Measurements from ENCODE around the gene TNPO1. TPM values are rescaled to one million over a fixed set of nuclear protein-coding genes. Genes with fewer than 3 reads are reported as not detected.

Gene TNPO1
- total and polyA plus RNA-seq, 9 of the 15 experiments (the other 6 are each of a cell fraction or from before 2014, with no cell fraction given) = 20.8 to 176 (median 97.9) TPM

DNA sequence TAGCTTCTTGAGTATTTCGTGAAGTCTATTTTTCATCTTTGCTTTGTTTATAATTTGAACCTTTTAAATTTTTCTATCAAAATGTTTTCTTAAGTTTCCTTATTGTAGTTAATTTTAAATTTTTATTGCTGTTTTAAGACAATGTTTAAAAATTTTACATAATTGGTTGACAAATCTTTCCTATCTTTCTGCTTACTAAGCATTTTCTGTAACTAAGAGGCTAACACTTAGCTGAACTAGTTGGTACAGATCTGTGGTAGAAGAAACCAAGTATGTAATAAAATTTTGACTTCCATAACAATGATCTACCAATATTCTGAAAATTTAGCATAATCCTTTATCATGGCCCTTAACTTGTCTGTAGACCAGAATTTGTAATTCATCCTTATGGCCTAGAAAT lies 32.3 kb upstream of the TNPO1 start (continued):
- TF ChIP-seq CHD4 (IDR thresholded peaks at IDR 0.05; ENCODE audit: insufficient read depth, insufficient replicate concordance, low read depth, low read length, poor library complexity, severe bottlenecking) (no peak), NFXL1 (CRISPR knock-in tag; IDR thresholded peaks at IDR 0.05) (no peak)

DNA sequence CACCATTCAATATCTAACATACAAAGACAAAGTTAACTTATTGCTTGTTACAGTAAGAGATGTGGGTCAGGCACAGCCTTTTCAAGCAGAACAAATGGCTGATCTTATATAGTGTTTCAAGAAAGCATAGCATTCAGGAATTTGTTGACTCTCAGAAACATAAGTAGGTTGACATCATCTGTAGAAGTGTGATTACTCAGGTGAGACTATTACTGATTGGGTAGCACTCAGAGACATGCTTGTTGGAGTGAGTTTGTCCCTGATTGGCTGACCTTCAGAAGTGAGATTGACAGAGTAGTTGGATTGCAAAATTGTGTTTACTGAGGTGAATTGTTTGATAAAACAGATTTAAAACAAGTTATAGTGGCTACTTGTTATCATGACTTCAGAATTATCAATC lies 30.7 kb upstream of the TNPO1 start:
- intact Hi-C loops (cut with micrococcal nuclease) = no loop called here
- no peak for FAIRE-seq
- ChIA-PET POLR2A (no interaction called here), CTCF (ENCODE audit: low intra/inter-chr PET ratio) (no interaction called here)
- H3K9me3 ChIP-seq (replicated peaks; ENCODE audit: control insufficient read depth, insufficient read depth, low read depth, low read length) = no peaks in the 10 kb centered on the region
- H3K79me2 ChIP-seq (ENCODE audit: control insufficient read depth, insufficient read depth, low read length) = no peaks in the 10 kb centered on the region
- in situ Hi-C loops (cut with MboI) = no loop called here
- H3K9me1 ChIP-seq (ENCODE audit: control insufficient read depth, insufficient read depth, low read length) = no peaks in the 10 kb centered on the region
- BruUV-seq (replicated peaks) = no TSS peak
- no peaks in the 10 kb centered on the region for H4K20me1 ChIP-seq (replicated peaks; ENCODE audit: control insufficient read depth, insufficient read depth, low read length)
- no peaks in the 10 kb centered on the region for H3K4me1 ChIP-seq (replicated peaks in 1 of 2; ENCODE audit: control insufficient read depth in 2 of 2, insufficient read depth in 2 of 2, low read length in 2 of 2)
- H2AFZ ChIP-seq (ENCODE audit: low read depth, low read length) = no peak overlapping the region
- H3K4me2 ChIP-seq (ENCODE audit: insufficient read depth, low read length) = no peak overlapping the region
- no peak overlapping the region for H3K9ac ChIP-seq (ENCODE audit: insufficient read depth in 1 of 2, low read depth in 2 of 2, low read length in 2 of 2)
- ATAC-seq = no peak
- no peak overlapping the region for H3K4me3 ChIP-seq
- no peak for DNase-seq (ENCODE audit: extremely low read depth in 1 of 4, low spot score in 3 of 4)
- H3K36me3 ChIP-seq (ENCODE audit: control insufficient read depth, insufficient read depth, low read length) = no peaks in the 10 kb centered on the region
- peaks cover 0 to 6% of the 10 kb centered on the region in 2 experiments; a peak in 2 of 5 replicates for H3K27me3 ChIP-seq (ENCODE audit: control insufficient read depth in 2 of 2, insufficient read depth in 2 of 2, low read length in 2 of 2)
- no peak overlapping the region for H3K27ac ChIP-seq (ENCODE audit: extremely low read depth, low read depth, low read length)
- TF ChIP-seq U2AF1 (optimal IDR thresholded peaks at IDR 0.05; ENCODE audit: low read depth, low read length) = no peak
- TF ChIP-seq, protein P1, sequence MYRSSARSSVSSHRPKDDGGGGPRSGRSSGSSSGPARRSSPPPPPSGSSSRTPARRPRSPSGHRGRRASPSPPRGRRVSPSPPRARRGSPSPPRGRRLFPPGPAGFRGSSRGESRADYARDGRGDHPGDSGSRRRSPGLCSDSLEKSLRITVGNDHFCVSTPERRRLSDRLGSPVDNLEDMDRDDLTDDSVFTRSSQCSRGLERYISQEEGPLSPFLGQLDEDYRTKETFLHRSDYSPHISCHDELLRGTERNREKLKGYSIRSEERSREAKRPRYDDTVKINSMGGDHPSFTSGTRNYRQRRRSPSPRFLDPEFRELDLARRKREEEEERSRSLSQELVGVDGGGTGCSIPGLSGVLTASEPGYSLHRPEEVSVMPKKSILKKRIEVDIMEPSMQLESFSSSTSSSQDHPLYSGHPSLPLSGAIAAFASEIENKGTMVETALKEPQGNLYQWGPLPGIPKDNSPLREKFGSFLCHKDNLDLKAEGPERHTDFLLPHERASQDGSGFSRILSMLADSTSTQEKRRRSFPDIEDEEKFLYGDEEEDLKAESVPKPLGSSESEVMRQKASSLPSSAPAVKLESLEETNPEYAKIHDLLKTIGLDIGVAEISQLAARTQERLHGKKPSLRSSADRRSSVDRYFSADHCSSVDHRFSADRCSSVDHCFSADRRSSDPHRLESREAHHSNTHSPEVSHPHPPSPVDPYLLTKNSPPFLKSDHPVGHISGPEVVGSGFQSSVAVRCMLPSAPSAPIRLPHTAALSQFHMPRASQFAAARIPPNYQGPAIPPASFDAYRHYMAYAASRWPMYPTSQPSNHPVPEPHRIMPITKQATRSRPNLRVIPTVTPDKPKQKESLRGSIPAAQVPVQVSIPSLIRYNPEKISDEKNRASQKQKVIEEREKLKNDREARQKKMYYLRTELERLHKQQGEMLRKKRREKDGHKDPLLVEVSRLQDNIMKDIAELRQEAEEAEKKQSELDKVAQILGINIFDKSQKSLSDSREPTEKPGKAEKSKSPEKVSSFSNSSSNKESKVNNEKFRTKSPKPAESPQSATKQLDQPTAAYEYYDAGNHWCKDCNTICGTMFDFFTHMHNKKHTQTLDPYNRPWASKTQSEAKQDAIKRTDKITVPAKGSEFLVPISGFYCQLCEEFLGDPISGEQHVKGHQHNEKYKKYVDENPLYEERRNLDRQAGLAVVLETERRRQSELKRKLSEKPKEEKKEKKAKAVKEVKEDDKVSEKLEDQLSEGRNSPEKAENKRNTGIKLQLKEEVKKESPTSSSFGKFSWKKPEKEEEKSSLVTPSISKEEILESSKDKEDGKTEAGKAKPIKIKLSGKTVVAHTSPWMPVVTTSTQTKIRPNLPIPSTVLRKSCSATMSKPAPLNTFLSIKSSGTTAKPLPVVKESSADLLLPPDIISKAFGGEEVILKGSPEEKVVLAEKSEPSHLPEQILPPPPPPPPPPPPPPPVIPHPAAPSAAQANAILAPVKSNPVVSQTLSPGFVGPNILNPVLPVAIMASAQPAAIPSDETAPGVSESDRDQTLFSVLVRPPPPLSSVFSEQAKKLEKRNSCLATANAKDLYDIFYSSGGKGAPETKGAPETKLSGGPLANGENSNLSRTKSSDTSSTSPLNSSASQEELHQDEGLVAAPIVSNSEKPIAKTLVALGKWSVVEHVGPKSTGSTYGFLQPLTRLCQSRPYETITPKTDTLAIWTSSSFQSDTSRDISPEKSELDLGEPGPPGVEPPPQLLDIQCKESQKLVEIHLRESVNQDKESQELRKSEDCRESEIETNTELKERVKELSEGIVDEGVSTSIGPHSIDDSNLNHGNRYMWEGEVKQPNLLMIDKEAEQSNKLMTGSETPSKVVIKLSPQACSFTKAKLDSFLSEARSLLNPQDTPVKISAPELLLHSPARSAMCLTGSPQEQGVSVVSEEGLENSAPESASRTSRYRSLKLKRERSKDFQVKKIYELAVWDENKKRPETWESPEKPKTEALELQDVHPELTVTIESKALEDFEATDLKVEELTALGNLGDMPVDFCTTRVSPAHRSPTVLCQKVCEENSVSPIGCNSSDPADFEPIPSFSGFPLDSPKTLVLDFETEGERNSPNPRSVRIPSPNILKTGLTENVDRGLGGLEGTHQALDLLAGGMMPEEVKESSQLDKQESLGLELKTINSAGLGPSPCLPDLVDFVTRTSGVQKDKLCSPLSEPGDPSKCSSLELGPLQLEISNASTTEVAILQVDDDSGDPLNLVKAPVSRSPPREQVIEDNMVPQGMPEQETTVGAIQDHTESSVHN (IDR thresholded peaks at IDR 0.05; ENCODE audit: borderline replicate concordance in 1 of 2, low read depth in 1 of 2) = no peak
- TF ChIP-seq, protein P2, sequence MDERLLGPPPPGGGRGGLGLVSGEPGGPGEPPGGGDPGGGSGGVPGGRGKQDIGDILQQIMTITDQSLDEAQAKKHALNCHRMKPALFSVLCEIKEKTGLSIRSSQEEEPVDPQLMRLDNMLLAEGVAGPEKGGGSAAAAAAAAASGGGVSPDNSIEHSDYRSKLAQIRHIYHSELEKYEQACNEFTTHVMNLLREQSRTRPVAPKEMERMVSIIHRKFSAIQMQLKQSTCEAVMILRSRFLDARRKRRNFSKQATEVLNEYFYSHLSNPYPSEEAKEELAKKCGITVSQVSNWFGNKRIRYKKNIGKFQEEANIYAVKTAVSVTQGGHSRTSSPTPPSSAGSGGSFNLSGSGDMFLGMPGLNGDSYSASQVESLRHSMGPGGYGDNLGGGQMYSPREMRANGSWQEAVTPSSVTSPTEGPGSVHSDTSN (CRISPR knock-in tag; IDR thresholded peaks at IDR 0.05; ENCODE audit: low read depth) = no peak
- TF ChIP-seq, protein P2 (tag; conservative IDR thresholded peaks at IDR 0.05; ENCODE audit: low read depth) = no peak
- TF ChIP-seq, protein P3, sequence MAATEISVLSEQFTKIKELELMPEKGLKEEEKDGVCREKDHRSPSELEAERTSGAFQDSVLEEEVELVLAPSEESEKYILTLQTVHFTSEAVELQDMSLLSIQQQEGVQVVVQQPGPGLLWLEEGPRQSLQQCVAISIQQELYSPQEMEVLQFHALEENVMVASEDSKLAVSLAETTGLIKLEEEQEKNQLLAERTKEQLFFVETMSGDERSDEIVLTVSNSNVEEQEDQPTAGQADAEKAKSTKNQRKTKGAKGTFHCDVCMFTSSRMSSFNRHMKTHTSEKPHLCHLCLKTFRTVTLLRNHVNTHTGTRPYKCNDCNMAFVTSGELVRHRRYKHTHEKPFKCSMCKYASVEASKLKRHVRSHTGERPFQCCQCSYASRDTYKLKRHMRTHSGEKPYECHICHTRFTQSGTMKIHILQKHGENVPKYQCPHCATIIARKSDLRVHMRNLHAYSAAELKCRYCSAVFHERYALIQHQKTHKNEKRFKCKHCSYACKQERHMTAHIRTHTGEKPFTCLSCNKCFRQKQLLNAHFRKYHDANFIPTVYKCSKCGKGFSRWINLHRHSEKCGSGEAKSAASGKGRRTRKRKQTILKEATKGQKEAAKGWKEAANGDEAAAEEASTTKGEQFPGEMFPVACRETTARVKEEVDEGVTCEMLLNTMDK (IDR thresholded peaks at IDR 0.05; ENCODE audit: borderline replicate concordance, insufficient read depth, low read depth, low read length, poor library complexity, severe bottlenecking) = no peak
